Loucy (cell line): ENCODE data around the gene SCCPDH.

ENCODE experiments used
- H2AFZ ChIP-seq: fragments of 200-600 bp; sonication (generic); 2 replicates; pipeline ENCODE4 v1.6.0; 2016; ENCODE audit warnings: antibody characterized with exemption, mild to moderate bottlenecking, low read length, moderate library complexity
- H3F3A ChIP-seq: fragments of 200-600 bp; 2 replicates; pipeline ENCODE4 v1.6.0; 2016; ENCODE audit warnings: antibody characterized with exemption, low read depth, mild to moderate bottlenecking
- H3K27me3 ChIP-seq: fragments of 200-600 bp; sonication (generic); 2 replicates; pipeline ENCODE4 v1.6.1; 2014; ENCODE audit warnings: low read length, mild to moderate bottlenecking; ENCODE audit not compliant: insufficient read depth, poor library complexity, severe bottlenecking
- H3K36me3 ChIP-seq: fragments of 200-600 bp; sonication (generic); 2 replicates; pipeline ENCODE4 v1.6.1; 2016; ENCODE audit warnings: low read length; ENCODE audit not compliant: insufficient read depth
- H3K4me1 ChIP-seq: fragments of 200-600 bp; sonication (generic); 2 replicates; pipeline ENCODE4 v1.5.1; 2014; ENCODE audit warnings: low read length, mild to moderate bottlenecking; ENCODE audit not compliant: insufficient read depth, poor library complexity, severe bottlenecking
- H3K4me2 ChIP-seq: fragments of 200-600 bp; sonication (generic); 2 replicates; pipeline ENCODE4 v1.6.0; 2014; ENCODE audit warnings: antibody characterized with exemption, low read length, low read depth, mild to moderate bottlenecking; ENCODE audit not compliant: poor library complexity, severe bottlenecking
- H3K4me3 ChIP-seq: fragments of 200-600 bp; sonication (generic); 2 replicates; pipeline ENCODE4 v1.5.1; 2014; ENCODE audit warnings: low read length, mild to moderate bottlenecking, mixed read lengths; ENCODE audit not compliant: poor library complexity, severe bottlenecking
- H3K79me2 ChIP-seq: fragments of 200-600 bp; sonication (generic); 2 replicates; pipeline ENCODE4 v1.6.1; 2014; ENCODE audit warnings: low read length; ENCODE audit not compliant: insufficient read depth
- H3K9ac ChIP-seq: fragments of 200-600 bp; sonication (generic); 2 replicates; pipeline ENCODE4 v1.6.0; 2014; ENCODE audit warnings: mild to moderate bottlenecking, low read depth, low read length, moderate library complexity; ENCODE audit not compliant: poor library complexity, severe bottlenecking
- H3K9me2 ChIP-seq: fragments of 200-600 bp; sonication (generic); replicated peaks from 2 replicates; pipeline ENCODE4 v1.6.1; 2016; ENCODE audit warnings: low read depth, low read length, mixed read lengths
- H3K9me3 ChIP-seq: fragments of 200-600 bp; sonication (generic); 2 replicates; pipeline ENCODE4 v1.6.1; 2014; ENCODE audit warnings: mild to moderate bottlenecking, antibody characterized with exemption, low read length, low read depth; ENCODE audit not compliant: insufficient read depth
- H4K20me1 ChIP-seq: fragments of 200-600 bp; sonication (generic); 2 replicates; pipeline ENCODE4 v1.6.0; 2014; ENCODE audit warnings: antibody characterized with exemption, low read length, mild to moderate bottlenecking; ENCODE audit not compliant: insufficient read depth, poor library complexity, severe bottlenecking
- CTCF ChIP-seq: fragments of 200-600 bp; sonication (generic); conservative IDR thresholded peaks from 2 replicates; pipeline ENCODE4 v1.5.1; 2014; ENCODE audit warnings: mild to moderate bottlenecking, antibody characterized with exemption, low read length
- EZH2phosphoT487 ChIP-seq: fragments of 200-600 bp; IDR thresholded peaks from 2 replicates; pipeline ENCODE4 v1.6.1; 2018; ENCODE audit warnings: antibody characterized with exemption, mild to moderate bottlenecking, moderate library complexity, borderline replicate concordance

SCCPDH gene

DNA sequence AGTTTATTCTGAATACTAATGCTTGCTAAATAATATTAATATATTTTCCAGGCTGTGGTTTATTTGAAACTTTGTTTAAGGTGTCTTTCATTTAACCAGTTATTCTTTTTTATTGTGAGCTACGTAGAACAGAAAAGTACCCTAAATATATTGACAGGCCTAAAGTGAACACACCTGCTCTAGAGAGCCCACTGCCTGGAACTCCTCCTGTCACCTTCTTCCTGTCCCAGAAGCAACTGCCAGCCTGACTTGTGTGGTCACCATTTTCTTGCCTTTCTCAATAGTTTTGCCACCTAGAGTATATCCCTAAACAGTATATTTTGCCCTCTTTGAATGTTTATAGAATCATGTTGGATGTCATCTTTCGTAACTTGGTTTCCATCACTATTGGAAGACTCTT lies 48.5 kb downstream of the SCCPDH start:
- no peak overlapping the region for H2AFZ ChIP-seq
- peaks cover 16% of the 10 kb centered on the region for H3K4me1 ChIP-seq
- peak overlapping the region; percentile 14 for H3K4me2 ChIP-seq
- TF ChIP-seq EZH2phosphoT487 (no peak), CTCF (no peak)
- H3K9me2 ChIP-seq, result no peaks in the 10 kb centered on the region
- no peaks in the 10 kb centered on the region for H3K9me3 ChIP-seq
- no peaks in the 10 kb centered on the region for H3F3A ChIP-seq
- H3K36me3 ChIP-seq, result peaks cover 60% of the 10 kb centered on the region
- H3K9ac ChIP-seq, result peak overlapping the region; percentile 14
- H3K79me2 ChIP-seq, result no peaks in the 10 kb centered on the region
- H4K20me1 ChIP-seq, result no peaks in the 10 kb centered on the region
- no peak overlapping the region for H3K4me3 ChIP-seq
- H3K27me3 ChIP-seq, result no peaks in the 10 kb centered on the region

GRCh38 chr1:246773213-246773641 lies 49.0 kb downstream of the SCCPDH start:
- H3K4me3 ChIP-seq, result no peak overlapping the region
- no peaks in the 10 kb centered on the region for H3F3A ChIP-seq
- peak overlapping the region; percentile 14 for H3K9ac ChIP-seq
- no peaks in the 10 kb centered on the region for H3K79me2 ChIP-seq
- no peak overlapping the region for H2AFZ ChIP-seq
- H3K9me2 ChIP-seq, result no peaks in the 10 kb centered on the region
- peak overlapping the region; percentile 14 for H3K4me2 ChIP-seq
- peaks cover 16% of the 10 kb centered on the region for H3K4me1 ChIP-seq
- no peak for TF ChIP-seq CTCF
- no peak for TF ChIP-seq EZH2phosphoT487
- no peaks in the 10 kb centered on the region for H3K9me3 ChIP-seq
- no peaks in the 10 kb centered on the region for H4K20me1 ChIP-seq
- H3K36me3 ChIP-seq, result peaks cover 55% of the 10 kb centered on the region
- H3K27me3 ChIP-seq, result no peaks in the 10 kb centered on the region

- no peak for TF ChIP-seq EZH2phosphoT487
- no peak for TF ChIP-seq CTCF
- H3K9me3 ChIP-seq, result no peaks in the 10 kb centered on the region
- H3K9ac ChIP-seq, result no peak overlapping the region
- H3K36me3 ChIP-seq, result peaks cover 39% of the 10 kb centered on the region
- no peaks in the 10 kb centered on the region for H3K9me2 ChIP-seq
- H3K4me3 ChIP-seq, result no peak overlapping the region
- no peaks in the 10 kb centered on the region for H3K79me2 ChIP-seq
- no peaks in the 10 kb centered on the region for H4K20me1 ChIP-seq
- H3F3A ChIP-seq, result no peaks in the 10 kb centered on the region
- H3K4me2 ChIP-seq, result no peak overlapping the region
- no peaks in the 10 kb centered on the region for H3K27me3 ChIP-seq
- H2AFZ ChIP-seq, result no peak overlapping the region
- H3K4me1 ChIP-seq, result peaks cover 25% of the 10 kb centered on the region
Measured at GRCh38 chr1:246775531-246776385, 51.5 kb downstream of the SCCPDH start.
